Lower leg skin (tissue), 3 donors: ENCODE data around the gene KRT27.

Experiments used
- CTCF ChIP-seq, 3 donors: fragments of 450-650 bp; IDR thresholded peaks; one replicate each; pipeline ENCODE4 v1.5.1; 2016; ENCODE audit warnings: antibody characterized with exemption in 3 of 3, mild to moderate bottlenecking in 3 of 3, moderate library complexity in 2 of 3
- POLR2A ChIP-seq, 2 donors: fragments of 450-650 bp; IDR thresholded peaks; one replicate each; pipeline ENCODE4 v1.6.1; 2016 to 2017; ENCODE audit warnings: antibody characterized with exemption in 2 of 2, mild to moderate bottlenecking in 1 of 2, moderate library complexity in 1 of 2

- no peak for TF ChIP-seq CTCF (IDR thresholded peaks at IDR 0.05)
- TF ChIP-seq POLR2A (IDR thresholded peaks at IDR 0.05) = no peak
Measured at GRCh38 chr17:40828454-40829044, 46.2 kb upstream of the KRT27 start.
